Body of pancreas (tissue), 4 donors: ENCODE results near the gene INTS11. TPM values are rescaled to one million over a fixed set of nuclear protein-coding genes. Genes with fewer than 3 reads are reported as not detected.
A peak's percentile ranks its signal among the peaks of the same experiment; 100 is the strongest.

Experiments used
- ATAC-seq: fragments of 150-250 bp; one replicate; pipeline ENCODE4 v1.9.1; 2016
- DNase-seq, 4 donors: peaks; one replicate each; pipeline ENCODE4 v3.0.0-alpha.2; 2019
- H3K27ac ChIP-seq, 4 donors: fragments of 200-600 bp; sonication (generic); 1 replicate in 3 of 4; 2 replicates in 1 of 4; pipeline versions ENCODE4 v1.5.1 to v1.6.1; 2016 to 2019; ENCODE audit warnings: mild to moderate bottlenecking in 1 of 4, mixed read lengths in 1 of 4, moderate library complexity in 1 of 4
- H3K27me3 ChIP-seq, 2 donors: fragments of 200-600 bp; sonication (generic); one replicate each; pipeline ENCODE4 v1.6.0; 2016; ENCODE audit warnings: mild to moderate bottlenecking in 1 of 2
- H3K36me3 ChIP-seq, 2 donors: fragments of 200-600 bp; sonication (generic); replicated peaks in 1 of 2; 2 replicates each; pipeline ENCODE4 v1.5.1; 2016; ENCODE audit warnings: low read depth in 2 of 2; ENCODE audit not compliant: insufficient read depth in 1 of 2
- H3K4me1 ChIP-seq: fragments of 200-600 bp; sonication (generic); one replicate; pipeline ENCODE4 v1.6.0; 2016
- H3K4me3 ChIP-seq, 2 donors: fragments of 200-600 bp; sonication (generic); 1 replicate in 1 of 2; 2 replicates in 1 of 2; pipeline ENCODE4 v1.5.1; 2016 to 2019
- H3K9me3 ChIP-seq, 3 donors: fragments of 200-600 bp; sonication (generic); 1 replicate in 2 of 3; 2 replicates in 1 of 3; pipeline ENCODE4 v1.5.1; 2016
- POLR2A ChIP-seq, 3 donors: fragments of 450-650 bp; IDR thresholded peaks; one replicate each; pipeline ENCODE4 v1.6.1; 2016; ENCODE audit warnings: antibody characterized with exemption in 3 of 3, mild to moderate bottlenecking in 2 of 3
- WGBS, 2 donors: methylation state at CpG; one replicate each; pipeline ENCODE4 v1.1.5; 2017; 5-methylcytosine and 5-hydroxymethylcytosine counted together
- intact Hi-C: fragments of 100-400 bp; cut with DNase I; formaldehyde crosslinking; loops from one replicate; pipeline ENCODE4 v1.15.1; 2023
- total RNA-seq, 2 donors: library from RNA; depleted of rRNA; stranded (reverse); fragments of >200 nt; gene quantifications; one replicate each; pipeline ENCODE4 v1.1.0, GENCODE V29; 2016
- TF ChIP-seq, protein P1 (sequence below), 7 experiments: fragments of 450-650 bp in 4 of 7; fragments of 200-600 bp in 3 of 7; sonication (generic) in 3 of 7; IDR thresholded peaks; one replicate each; pipeline ENCODE4 v1.5.1; 2016 to 2019; ENCODE audit warnings: antibody characterized with exemption in 7 of 7

Gene INTS11
- total RNA-seq, 2 donors from 2014 or later: 89.0 to 189 TPM

DNA sequence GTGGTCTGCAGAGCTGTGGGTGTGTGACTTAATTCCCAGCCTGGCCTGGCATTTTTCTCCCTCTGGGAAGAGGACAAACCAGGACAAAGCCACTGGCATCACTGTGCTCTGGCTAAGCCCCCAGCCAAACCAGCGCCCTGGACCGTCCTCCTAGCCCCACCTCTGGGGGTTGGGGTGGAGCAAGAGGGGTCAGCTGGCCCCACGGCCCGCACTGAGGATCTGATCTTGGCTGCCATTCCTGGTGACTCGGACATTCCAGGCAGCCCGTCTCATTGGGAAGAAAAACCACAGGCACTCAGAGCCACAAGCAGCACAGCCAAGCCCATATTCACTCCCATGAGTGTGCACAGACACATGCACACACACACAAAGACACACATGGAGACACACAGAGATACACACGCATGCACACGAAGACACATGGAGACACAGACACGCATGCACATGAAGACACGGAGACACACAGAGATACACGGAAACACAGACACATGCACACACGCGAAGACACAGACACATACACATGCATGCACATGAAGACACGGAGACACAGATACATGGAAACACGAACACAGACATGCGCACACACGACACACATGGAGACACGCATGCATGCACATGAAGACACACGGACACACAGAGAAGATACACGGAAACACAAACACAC, 36.2 kb upstream of the INTS11 start:
- H3K36me3 ChIP-seq: no peaks in the 10 kb centered on the region
- WGBS, 2 donors: 70 to 77% methylated on average over 14 to 20 of the region's 20 CpGs
- no peak overlapping the region for H3K4me3 ChIP-seq
- peak overlapping the region in 1 of 4 donors; percentile 6 for H3K27ac ChIP-seq
- ATAC-seq (peak; percentile 34), DNase-seq (peak in 2 of 4 donors; percentile 39 to 56)
- H3K27me3 ChIP-seq: peaks cover 0 to 5% of the 10 kb centered on the region in 2 donors
- H3K4me1 ChIP-seq: no peaks in the 10 kb centered on the region
- TF ChIP-seq POLR2A (IDR thresholded peaks at IDR 0.05): no peak
- TF ChIP-seq, protein P1, sequence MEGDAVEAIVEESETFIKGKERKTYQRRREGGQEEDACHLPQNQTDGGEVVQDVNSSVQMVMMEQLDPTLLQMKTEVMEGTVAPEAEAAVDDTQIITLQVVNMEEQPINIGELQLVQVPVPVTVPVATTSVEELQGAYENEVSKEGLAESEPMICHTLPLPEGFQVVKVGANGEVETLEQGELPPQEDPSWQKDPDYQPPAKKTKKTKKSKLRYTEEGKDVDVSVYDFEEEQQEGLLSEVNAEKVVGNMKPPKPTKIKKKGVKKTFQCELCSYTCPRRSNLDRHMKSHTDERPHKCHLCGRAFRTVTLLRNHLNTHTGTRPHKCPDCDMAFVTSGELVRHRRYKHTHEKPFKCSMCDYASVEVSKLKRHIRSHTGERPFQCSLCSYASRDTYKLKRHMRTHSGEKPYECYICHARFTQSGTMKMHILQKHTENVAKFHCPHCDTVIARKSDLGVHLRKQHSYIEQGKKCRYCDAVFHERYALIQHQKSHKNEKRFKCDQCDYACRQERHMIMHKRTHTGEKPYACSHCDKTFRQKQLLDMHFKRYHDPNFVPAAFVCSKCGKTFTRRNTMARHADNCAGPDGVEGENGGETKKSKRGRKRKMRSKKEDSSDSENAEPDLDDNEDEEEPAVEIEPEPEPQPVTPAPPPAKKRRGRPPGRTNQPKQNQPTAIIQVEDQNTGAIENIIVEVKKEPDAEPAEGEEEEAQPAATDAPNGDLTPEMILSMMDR (IDR thresholded peaks at IDR 0.05): no peak
- no peaks in the 10 kb centered on the region for H3K9me3 ChIP-seq
- intact Hi-C loops: no loop called here

DNA sequence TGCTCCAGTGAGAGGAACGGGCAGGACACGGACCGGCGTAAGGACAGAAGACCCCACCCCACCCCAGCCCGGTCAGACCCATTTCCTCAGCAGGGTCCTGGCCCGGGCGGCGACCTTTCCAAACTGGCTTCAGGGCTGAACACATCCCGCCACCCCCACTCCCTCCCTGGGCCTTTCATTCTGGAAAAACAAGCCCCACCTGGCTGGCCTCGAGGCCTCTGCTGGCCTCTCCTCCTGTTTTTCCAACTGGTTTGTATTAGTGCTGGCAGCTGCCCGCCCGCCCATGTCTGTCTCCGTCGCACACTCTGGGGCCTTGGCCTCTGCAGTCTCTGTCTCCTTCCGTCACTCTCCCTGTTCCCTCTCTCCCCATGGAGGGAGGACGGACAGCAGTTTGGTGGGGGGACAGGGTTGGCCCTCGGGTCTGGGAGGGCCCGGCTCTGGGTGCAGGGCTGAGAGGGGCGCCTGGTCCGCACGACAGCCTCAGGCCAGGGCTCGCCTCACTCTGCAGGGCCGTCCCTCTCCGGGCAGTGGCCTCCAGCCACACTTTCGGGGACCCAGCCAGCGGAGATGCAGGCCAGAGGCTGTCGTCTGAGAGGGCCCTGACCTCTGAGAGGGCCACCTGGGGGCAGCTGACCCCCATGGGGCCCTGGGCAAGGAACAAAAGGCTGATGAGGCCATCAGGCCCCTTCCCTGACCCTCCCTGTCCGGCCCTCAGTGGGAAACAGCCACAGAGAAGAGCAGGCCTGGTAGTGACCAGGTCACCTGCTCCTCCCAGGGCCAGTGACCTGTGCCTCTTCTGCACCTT, 35.4 kb upstream of the INTS11 start:
- Histone ChIP-seq H3K36me3 (no peaks in the 10 kb centered on the region), H3K4me1 (peaks cover 1% of the 10 kb centered on the region), H3K4me3 (no peak overlapping the region), H3K9me3 (no peaks in the 10 kb centered on the region), H3K27me3 (peaks cover 0 to 6% of the 10 kb centered on the region in 2 donors), H3K27ac (peak overlapping the region in 2 of 4 donors; percentile 21 to 34)
- DNase-seq (peak in 1 of 4 donors; percentile 16), ATAC-seq (peak; percentile 5)
- WGBS, 2 donors: 43 to 64% methylated on average over 14 to 28 of the region's 28 CpGs
- intact Hi-C loops: no loop called here
- no peak for TF ChIP-seq POLR2A (IDR thresholded peaks at IDR 0.05)
- TF ChIP-seq, protein P1 (IDR thresholded peaks at IDR 0.05): no peak

DNA sequence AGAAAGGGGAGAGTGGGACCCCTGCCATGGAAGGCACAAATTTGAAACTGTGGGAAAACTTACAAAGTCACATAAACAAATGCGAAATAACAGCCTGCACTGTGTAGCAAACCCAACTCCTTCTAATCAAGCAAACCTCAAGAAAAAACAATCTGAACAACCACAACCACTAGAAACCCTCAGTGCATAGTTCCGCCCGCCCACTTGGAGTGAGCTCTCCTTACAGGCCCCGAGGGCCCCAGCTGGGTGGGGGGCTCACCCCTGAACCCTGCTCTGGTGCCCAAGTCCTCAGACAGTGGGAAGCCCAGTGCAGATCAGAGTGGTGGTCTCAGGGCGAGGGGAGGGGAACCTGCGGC, 34.8 kb upstream of the INTS11 start:
- ATAC-seq: no peak
- WGBS, 2 donors: 53 to 100% methylated on average over 1 to 6 of the region's 6 CpGs
- H3K27ac ChIP-seq: peak overlapping the region in 2 of 4 donors; percentile 39 to 59
- intact Hi-C loops: no loop called here
- H3K9me3 ChIP-seq: no peaks in the 10 kb centered on the region
- peaks cover 7% of the 10 kb centered on the region for H3K4me1 ChIP-seq
- no peak for TF ChIP-seq POLR2A (IDR thresholded peaks at IDR 0.05)
- TF ChIP-seq, protein P1 (IDR thresholded peaks at IDR 0.05): no peak
- H3K36me3 ChIP-seq: no peaks in the 10 kb centered on the region
- H3K27me3 ChIP-seq: peaks cover 0 to 12% of the 10 kb centered on the region in 2 donors
- H3K4me3 ChIP-seq: no peak overlapping the region
- peak in 1 of 4 donors; percentile 13 for DNase-seq

DNA sequence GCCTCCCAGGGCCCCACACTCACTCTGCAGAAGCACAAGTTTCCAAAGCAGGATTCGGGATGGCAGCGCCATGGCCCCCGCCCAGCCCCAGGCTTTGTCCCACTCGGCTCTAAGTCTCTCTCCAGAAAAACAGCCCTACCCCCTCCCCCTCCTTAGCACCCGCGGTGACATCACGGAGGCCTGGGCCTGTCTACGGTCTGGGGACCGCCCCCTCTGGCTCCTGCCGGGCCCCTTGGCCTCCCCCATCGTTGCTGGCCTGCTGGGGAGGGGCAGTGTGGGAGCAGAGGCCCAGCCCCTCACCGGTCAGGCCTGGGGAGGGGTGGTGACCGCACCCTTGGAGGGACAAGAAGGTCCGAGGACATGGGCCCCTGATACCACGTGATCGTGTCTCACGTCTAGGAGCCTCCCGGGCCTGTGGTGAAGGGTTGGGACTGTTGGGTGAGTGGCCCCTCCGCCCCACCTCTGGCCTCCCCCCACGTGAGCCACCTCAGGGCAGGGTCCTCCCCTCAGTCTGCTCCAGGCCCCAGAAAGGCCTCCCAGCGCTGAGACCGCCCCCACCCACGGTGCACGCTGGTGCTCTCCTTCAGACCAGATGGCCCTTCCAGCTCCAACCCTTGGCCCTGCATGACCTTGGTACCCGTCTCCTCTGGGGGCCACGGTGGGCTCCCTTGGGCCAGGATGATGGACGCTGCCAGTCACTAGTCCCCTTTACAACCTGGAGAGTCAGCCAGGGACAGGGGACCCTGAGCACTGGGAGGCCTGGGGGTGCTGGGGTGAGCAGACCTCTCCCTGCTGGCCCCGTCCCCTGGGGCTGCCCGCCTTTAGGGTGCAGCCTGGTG, 34.2 kb upstream of the INTS11 start, which contains the start of gene MXRA8:
Gene MXRA8, minus strand, starts transcription at position 123 of the 839 bp plus-strand sequence. Its CDS starts 51 bp downstream, at position 72.
- H3K9me3 ChIP-seq: no peaks in the 10 kb centered on the region
- no peak for TF ChIP-seq POLR2A (IDR thresholded peaks at IDR 0.05)
- TF ChIP-seq, protein P1 (IDR thresholded peaks at IDR 0.05): no peak
- H3K27ac ChIP-seq: peak within 1 kb of the TSS in 2 of 4 donors; percentile 39 to 59
- ATAC-seq (peak; percentile 19), DNase-seq (peak in 2 of 4 donors; percentile 29 to 49)
- H3K4me1 ChIP-seq: peaks cover 13% of the 10 kb centered on the region
- H3K36me3 ChIP-seq: no peaks in the 10 kb centered on the region
- H3K27me3 ChIP-seq: peaks cover 0 to 19% of the 10 kb centered on the region in 2 donors
- intact Hi-C loops: no loop called here
- WGBS, 2 donors: 10 to 37% methylated on average over 2 to 29 of the region's 29 CpGs
- H3K4me3 ChIP-seq: no peak within 1 kb of the TSS
